HG03039 (cell line): ENCODE results near the gene CDH16.
"Not testable (repeated sequence)": the region's sequence is repeated elsewhere in the genome, so short reads cannot be mapped to it uniquely, and the experiment has no call there.

ENCODE experiments used
- ATAC-seq: cut with Tn5 transposase; IDR thresholded peaks from one replicate; pipeline ENCODE4 v1.9.1; 2021; ENCODE audit warnings: mild to moderate bottlenecking, moderate library complexity; ENCODE audit not compliant: unreplicated experiment

The CDH16 gene

GRCh38 chr16:66947302-66948065, 28.8 kb upstream of the CDH16 start:
- peak; percentile 45 for ATAC-seq

GRCh38 chr16:66946974-66947301, 28.3 kb upstream of the CDH16 start:
- no peak for ATAC-seq

GRCh38 chr16:66946541-66946940, 27.9 kb upstream of the CDH16 start:
- no peak for ATAC-seq

GRCh38 chr16:66945939-66946338, 27.3 kb upstream of the CDH16 start:
- ATAC-seq: no peak

GRCh38 chr16:66944971-66945370, 26.3 kb upstream of the CDH16 start:
- not testable (repeated sequence) for ATAC-seq

- ATAC-seq: no peak
Observed at GRCh38 chr16:66944054-66944441, 25.4 kb upstream of the CDH16 start.

DNA sequence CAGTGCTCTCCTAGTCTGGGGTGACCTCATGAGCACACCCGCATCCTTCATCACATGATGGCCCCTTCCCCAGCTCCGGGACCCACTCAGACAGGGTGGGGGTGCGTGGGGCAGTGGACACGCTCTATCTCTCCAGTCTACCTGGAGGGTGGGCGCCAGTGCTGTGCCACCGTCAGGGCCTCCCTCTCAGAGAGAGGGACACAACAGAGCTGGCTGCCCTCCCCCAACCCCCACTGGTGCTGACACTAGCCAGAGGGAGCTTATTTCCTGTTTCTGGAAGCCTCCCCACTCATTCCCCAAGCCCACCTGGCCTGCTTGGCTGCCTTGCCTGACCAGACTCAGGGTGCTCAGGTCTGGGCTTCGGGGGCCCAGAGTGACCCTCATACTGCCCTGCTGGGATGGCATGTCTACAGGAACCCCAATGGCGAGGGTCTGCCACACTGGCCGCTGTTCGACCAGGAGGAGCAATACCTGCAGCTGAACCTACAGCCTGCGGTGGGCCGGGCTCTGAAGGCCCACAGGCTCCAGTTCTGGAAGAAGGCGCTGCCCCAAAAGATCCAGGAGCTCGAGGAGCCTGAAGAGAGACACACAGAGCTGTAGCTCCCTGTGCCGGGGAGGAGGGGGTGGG, 24.9 kb upstream of the CDH16 start:
- no peak for ATAC-seq

- no peak for ATAC-seq
Observed at GRCh38 chr16:66942981-66943380, 24.3 kb upstream of the CDH16 start.

GRCh38 chr16:66940236-66940635, 21.6 kb upstream of the CDH16 start:
- no peak for ATAC-seq

- no peak for ATAC-seq
Observed at GRCh38 chr16:66939366-66939765, 20.7 kb upstream of the CDH16 start.

DNA sequence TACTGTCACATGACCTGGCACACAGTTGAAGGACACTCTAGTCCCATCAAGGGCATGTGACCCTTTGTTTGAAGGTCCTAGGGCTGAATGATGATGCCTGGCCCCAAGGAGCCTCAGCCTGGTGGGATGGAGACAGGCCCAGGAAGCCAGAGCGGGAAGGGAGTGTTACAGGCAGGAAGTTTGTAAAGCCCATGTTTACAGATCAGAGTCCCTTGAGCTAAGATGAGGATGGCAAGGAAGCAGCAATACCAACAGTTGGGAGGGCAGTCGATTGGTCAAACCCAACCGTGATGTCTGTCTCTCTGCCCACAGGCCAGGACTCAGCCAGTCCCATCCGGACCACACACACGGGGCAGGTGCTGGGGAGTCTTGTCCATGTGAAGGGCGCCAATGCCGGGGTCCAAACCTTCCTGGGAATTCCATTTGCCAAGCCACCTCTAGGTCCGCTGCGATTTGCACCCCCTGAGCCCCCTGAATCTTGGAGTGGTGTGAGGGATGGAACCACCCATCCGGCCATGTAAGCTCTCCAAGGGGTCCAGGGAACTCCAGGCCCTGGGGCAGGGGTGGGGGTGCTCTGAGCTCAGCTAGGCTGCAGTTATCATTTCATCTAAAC, 19.1 kb upstream of the CDH16 start:
- ATAC-seq: no peak

DNA sequence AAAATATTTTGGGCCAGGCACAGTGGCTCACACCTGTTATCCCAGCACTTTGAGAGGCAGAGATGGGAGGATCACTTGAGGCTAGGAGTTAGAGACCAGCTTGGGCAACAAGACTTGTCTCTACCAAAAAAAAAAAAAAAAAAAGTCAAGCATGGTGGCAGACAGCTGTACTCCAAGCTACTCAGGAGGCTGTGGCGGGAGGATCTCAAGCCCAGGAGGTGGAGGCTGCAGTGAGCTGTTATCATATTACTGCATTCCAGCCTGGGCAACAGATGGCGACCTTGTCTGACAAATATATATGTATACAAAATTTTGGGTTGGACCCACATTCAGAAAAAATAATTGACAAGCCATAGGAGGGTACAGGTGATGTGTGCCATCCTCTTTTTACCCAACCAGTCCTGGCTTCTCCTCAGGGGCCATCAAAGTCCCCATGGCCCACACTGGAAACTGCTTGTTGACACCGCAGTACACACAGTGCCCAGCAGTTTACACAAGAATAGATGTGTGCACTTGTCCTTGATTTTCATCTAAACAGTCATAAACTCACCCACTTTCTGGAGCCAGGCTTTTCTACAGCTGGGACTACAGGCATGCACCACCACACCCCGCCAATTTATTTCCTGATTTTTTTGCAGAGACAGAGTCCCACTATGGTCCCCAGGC, 18.3 kb upstream of the CDH16 start:
- no peak for ATAC-seq

GRCh38 chr16:66936462-66936861, 17.8 kb upstream of the CDH16 start:
- no peak for ATAC-seq

GRCh38 chr16:66935314-66936011, 16.8 kb upstream of the CDH16 start, which contains the start of gene CES2:
Gene CES2, plus strand, starts transcription at chr16:66935516. Its CDS starts 120 bp downstream, at chr16:66935636.
- no peak for ATAC-seq

- peak; percentile 12 for ATAC-seq
Observed at GRCh38 chr16:66934839-66935313, 16.2 kb upstream of the CDH16 start.

DNA sequence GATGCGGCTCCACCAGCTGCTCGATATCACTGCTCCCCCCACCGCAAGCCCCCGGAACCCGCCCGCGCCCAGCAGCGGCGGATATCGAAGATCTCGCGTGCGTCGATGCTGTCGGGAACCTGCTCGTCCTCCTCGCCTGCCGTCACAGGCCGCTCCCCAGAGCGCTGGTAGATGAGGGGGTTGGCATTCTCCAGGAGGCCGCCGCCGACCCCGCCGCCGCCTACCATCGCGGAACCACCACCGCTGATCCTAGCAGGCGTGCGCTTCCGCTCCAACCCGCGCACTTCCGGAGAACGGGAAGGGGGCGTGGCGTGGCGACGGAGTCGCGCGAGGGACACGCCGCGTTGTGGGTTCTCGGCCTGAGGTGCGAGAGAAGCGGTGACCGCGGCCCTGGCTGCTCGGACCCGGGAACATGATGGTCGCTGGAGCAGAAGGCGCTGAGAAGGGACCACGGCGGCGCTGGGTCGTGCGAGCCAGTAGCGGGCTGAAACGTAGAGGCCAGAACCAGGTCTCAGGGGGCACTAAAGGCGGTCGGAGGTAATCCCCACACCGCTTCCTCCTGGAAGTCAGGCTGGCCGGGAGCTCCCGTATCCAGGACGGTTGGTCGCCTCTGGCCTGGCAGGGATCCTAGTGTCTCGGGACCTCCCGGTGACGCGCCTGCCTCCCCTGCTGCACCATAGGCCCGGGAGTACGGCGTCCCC, 15.6 kb upstream of the CDH16 start, which contains the start of gene CIAO2B:
Gene CIAO2B, minus strand, starts transcription at position 265 of the 701 bp plus-strand sequence. Its CDS starts 38 bp downstream, at position 227.
- peak; percentile 60 for ATAC-seq

DNA sequence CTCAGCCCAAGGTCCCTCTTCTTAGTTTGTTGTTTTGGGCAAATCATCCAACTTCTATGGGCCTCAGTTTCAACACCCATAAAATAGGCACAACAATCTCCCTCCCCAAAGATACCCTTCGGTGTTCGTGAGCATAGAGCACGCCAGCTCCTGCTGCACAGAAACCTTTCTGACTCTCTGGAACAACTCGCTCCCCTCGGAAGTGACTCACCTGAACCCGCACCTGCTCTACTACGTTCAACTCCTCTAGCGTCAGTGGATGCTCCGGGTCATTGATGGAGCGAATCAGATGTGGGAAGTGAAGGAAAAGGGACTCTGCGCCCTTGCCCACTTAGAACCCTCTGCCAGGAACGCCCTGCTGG, 15.1 kb upstream of the CDH16 start:
- ATAC-seq: no peak

DNA sequence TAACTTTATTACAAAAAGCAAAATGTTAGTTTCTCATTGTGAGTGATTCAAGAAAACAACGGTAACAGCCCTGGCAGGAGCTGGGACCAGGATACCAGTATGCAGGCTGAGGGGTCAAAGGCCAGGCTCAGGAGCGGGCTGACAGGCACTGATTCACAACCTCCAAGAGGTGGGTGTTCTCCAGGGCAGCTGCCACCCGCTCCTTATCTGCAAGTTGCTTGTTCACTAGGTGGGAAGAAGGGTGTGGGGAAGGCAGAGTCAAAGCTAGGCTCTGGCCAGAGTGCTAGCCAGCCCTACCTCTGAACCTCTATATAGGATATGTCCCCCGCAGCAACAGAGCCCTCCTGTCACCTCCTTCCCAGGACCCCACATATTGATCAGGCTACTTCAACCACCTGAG, 13.4 kb upstream of the CDH16 start:
- ATAC-seq: no peak

DNA sequence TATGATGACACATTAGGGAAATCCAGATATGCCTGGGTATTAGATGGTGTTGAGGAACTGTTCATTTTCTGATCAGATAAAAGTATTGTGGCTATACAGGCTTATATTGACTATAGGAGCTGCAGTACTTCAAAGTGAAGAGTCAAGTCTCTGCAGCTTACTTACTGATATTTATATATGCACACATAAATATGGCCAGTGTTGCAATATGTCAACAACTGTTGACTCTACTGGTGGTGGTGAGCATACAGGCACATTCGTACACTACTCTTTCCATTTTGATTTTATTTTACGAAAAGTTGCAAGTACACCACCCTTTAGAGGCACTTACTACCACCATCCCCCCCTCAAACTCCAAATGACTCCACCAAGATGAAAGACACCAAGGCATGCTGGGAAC, 13.0 kb upstream of the CDH16 start:
- no peak for ATAC-seq

- ATAC-seq: no peak
Observed at GRCh38 chr16:66930189-66930588, 11.5 kb upstream of the CDH16 start.
